Measurements from ENCODE around the gene APH1B.

Gene APH1B

DNA sequence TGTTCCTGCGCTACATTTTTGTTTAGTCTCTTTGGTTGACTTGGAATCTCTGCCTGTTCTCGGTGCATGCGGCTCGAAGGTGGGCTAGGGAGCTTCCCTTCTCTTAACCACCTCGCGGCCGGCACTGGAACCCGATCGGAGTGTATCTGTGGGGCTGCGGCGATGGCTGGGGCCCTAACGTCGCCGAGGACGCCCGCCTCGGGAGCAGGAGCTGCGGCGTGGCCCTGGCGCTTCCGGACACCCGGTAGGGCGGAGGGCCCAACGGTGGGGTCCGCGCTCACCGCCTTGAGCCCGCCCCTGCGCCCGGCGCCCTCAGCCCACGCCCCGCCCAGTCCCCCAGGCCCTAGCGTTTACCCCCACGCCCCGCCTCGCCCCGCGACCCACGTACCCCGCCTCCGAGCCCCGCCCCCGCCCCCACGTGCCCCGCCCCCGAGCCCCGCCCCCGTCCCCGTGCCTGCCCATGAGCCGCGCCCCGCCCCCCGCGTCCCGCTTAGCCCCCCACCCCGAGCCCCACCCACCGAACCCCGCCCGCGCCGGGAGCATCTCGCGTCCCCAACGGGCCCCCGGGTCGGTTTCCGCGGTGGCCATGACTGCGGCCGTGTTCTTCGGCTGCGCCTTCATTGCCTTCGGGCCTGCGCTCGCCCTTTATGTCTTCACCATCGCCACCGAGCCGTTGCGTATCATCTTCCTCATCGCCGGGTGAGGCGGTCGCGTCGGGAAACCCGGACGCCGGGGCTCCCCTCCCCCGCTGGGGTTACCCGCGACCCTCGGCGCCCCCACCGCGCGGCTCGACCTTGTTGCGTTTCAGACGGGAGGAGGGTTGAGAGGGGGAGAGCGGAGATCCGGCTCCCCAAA lies at the start of gene APH1B:
TSS of gene APH1B (plus strand) at position 568 of the 855 bp plus-strand sequence. CDS start at position 587, 19 bp downstream.
- H3K9ac ChIP-seq, result peak within 1 kb of the TSS; percentile 37
- H3K4me1 ChIP-seq, result no peaks in the 10 kb centered on the region
- no peaks in the 10 kb centered on the region for H3K27me3 ChIP-seq (ENCODE audit: control insufficient read depth, insufficient read depth, low read length)
- peak within 1 kb of the TSS; percentile 82 for H3K27ac ChIP-seq
- TF ChIP-seq, protein P1, sequence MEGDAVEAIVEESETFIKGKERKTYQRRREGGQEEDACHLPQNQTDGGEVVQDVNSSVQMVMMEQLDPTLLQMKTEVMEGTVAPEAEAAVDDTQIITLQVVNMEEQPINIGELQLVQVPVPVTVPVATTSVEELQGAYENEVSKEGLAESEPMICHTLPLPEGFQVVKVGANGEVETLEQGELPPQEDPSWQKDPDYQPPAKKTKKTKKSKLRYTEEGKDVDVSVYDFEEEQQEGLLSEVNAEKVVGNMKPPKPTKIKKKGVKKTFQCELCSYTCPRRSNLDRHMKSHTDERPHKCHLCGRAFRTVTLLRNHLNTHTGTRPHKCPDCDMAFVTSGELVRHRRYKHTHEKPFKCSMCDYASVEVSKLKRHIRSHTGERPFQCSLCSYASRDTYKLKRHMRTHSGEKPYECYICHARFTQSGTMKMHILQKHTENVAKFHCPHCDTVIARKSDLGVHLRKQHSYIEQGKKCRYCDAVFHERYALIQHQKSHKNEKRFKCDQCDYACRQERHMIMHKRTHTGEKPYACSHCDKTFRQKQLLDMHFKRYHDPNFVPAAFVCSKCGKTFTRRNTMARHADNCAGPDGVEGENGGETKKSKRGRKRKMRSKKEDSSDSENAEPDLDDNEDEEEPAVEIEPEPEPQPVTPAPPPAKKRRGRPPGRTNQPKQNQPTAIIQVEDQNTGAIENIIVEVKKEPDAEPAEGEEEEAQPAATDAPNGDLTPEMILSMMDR (IDR thresholded peaks at IDR 0.05), result no peak
- no peaks in the 10 kb centered on the region for H3K36me3 ChIP-seq (ENCODE audit: control insufficient read depth, insufficient read depth, low read length)
- H3K4me2 ChIP-seq (ENCODE audit: low read length), result peak within 1 kb of the TSS; percentile 89
- H3K79me2 ChIP-seq, result no peaks in the 10 kb centered on the region
- H2AFZ ChIP-seq, result peak within 1 kb of the TSS; percentile 98
- peak within 1 kb of the TSS; percentile 81 for H3K4me3 ChIP-seq (ENCODE audit: low read depth, low read length)
- no peaks in the 10 kb centered on the region for H3K9me3 ChIP-seq (ENCODE audit: control insufficient read depth, low read length)

DNA sequence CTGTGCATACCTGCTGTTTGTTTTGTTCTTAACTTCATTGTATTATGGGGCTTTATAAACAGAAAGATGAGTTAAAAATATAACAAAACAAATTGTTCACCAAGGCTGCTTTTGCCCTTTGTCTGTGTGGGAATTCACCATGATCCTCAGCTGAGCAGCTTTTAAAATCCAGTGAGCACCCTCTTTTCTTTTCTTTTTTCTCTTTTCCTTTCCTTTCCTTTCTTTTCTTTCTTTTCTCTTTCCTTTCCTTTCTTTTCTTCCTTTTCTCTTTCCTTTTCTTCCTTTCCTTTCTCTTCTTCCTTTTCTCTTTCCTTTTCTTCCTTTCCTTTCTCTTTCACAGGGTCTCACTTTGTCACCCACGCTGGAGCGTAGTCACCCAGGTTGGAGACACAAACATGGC lies 49.7 kb upstream of the APH1B start:
- H3K9ac ChIP-seq, result no peak overlapping the region
- no peaks in the 10 kb centered on the region for H3K27me3 ChIP-seq (ENCODE audit: control insufficient read depth, insufficient read depth, low read length)
- no peaks in the 10 kb centered on the region for H3K79me2 ChIP-seq
- no peaks in the 10 kb centered on the region for H3K36me3 ChIP-seq (ENCODE audit: control insufficient read depth, insufficient read depth, low read length)
- H3K4me3 ChIP-seq (ENCODE audit: low read depth, low read length), result no peak overlapping the region
- no peaks in the 10 kb centered on the region for H3K9me3 ChIP-seq (ENCODE audit: control insufficient read depth, low read length)
- no peak overlapping the region for H2AFZ ChIP-seq
- no peak overlapping the region for H3K27ac ChIP-seq
- no peaks in the 10 kb centered on the region for H3K4me1 ChIP-seq
- no peak overlapping the region for H3K4me2 ChIP-seq (ENCODE audit: low read length)
- TF ChIP-seq, protein P1 (IDR thresholded peaks at IDR 0.05), result no peak

DNA sequence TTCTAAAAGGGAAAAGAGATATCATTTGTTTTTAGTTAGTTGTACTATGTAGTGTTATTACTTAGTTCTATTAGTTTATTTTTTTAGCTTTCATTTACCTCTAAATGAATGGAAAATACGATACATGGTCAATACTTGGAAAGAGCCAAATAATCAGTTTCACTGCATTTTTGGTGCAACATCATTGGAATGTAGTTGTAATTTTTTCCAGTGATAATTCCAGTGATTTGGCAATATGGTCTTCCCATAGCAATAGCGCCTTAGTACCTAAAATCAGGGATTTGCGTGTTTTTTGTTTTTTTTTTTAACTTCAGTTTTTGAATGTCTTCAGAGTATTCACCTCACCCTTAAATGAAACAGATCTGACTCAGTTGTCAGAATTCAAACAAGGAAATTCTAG lies 46.2 kb upstream of the APH1B start:
- no peak overlapping the region for H2AFZ ChIP-seq
- H3K4me2 ChIP-seq (ENCODE audit: low read length), result no peak overlapping the region
- H3K27me3 ChIP-seq (ENCODE audit: control insufficient read depth, insufficient read depth, low read length), result no peaks in the 10 kb centered on the region
- TF ChIP-seq, protein P1 (IDR thresholded peaks at IDR 0.05), result no peak
- H3K4me3 ChIP-seq (ENCODE audit: low read depth, low read length), result no peak overlapping the region
- H3K36me3 ChIP-seq (ENCODE audit: control insufficient read depth, insufficient read depth, low read length), result no peaks in the 10 kb centered on the region
- no peak overlapping the region for H3K27ac ChIP-seq
- no peak overlapping the region for H3K9ac ChIP-seq
- no peaks in the 10 kb centered on the region for H3K9me3 ChIP-seq (ENCODE audit: control insufficient read depth, low read length)
- H3K4me1 ChIP-seq, result no peaks in the 10 kb centered on the region
- no peaks in the 10 kb centered on the region for H3K79me2 ChIP-seq

DNA sequence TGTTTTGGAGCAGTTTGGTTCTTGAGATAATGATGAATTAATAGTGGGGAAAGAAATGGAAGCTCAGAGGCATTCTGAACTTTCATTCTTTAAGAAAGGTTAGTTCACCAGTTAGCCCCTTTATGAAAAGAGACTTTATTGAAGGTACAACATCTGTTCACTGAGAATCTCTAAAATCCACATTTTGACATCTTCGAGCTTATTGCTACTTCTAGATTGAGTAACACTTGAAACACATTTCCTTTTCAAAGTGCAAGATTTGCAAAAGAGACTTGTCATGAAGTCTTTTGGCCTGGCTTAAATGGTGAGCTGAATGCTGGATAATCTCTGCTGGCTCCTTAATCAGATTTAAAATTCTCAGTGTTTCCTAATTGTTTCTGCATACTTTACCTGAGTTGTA lies 45.7 kb upstream of the APH1B start:
- no peak overlapping the region for H3K27ac ChIP-seq
- no peaks in the 10 kb centered on the region for H3K4me1 ChIP-seq
- H3K27me3 ChIP-seq (ENCODE audit: control insufficient read depth, insufficient read depth, low read length), result no peaks in the 10 kb centered on the region
- no peaks in the 10 kb centered on the region for H3K9me3 ChIP-seq (ENCODE audit: control insufficient read depth, low read length)
- TF ChIP-seq, protein P1 (IDR thresholded peaks at IDR 0.05), result no peak
- H2AFZ ChIP-seq, result no peak overlapping the region
- no peak overlapping the region for H3K4me3 ChIP-seq (ENCODE audit: low read depth, low read length)
- no peaks in the 10 kb centered on the region for H3K79me2 ChIP-seq
- H3K4me2 ChIP-seq (ENCODE audit: low read length), result no peak overlapping the region
- H3K9ac ChIP-seq, result no peak overlapping the region
- H3K36me3 ChIP-seq (ENCODE audit: control insufficient read depth, insufficient read depth, low read length), result no peaks in the 10 kb centered on the region

DNA sequence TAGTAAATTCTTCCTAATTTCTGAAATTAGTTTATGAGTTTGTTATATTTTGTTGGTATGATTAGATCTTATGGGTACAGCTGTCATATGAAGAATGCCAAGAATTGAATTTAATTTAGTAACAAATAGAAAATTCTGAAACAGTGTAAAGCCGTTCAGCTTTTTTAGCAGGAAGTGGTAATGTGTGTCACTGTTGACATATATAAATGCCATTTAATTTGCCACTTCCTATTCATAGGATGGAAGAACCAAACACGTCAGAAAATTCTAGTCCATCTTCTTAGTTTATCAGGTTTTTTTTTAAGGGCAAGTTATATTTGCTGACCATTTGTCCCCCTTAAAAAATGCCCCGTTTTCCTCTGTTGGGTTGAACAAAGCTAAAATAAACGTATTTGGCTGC lies 45.0 kb upstream of the APH1B start:
- Histone ChIP-seq H3K4me1 (no peaks in the 10 kb centered on the region), H3K9me3 (ENCODE audit: control insufficient read depth, low read length) (no peaks in the 10 kb centered on the region)
- TF ChIP-seq, protein P1 (IDR thresholded peaks at IDR 0.05), result no peak

More for the DNA sequence above, 45.0 kb upstream of the APH1B start:
- H3K36me3 ChIP-seq (ENCODE audit: control insufficient read depth, insufficient read depth, low read length), result no peaks in the 10 kb centered on the region
- no peaks in the 10 kb centered on the region for H3K79me2 ChIP-seq
- H2AFZ ChIP-seq, result no peak overlapping the region
- no peak overlapping the region for H3K4me2 ChIP-seq (ENCODE audit: low read length)
- no peak overlapping the region for H3K27ac ChIP-seq
- H3K9ac ChIP-seq, result no peak overlapping the region
- H3K27me3 ChIP-seq (ENCODE audit: control insufficient read depth, insufficient read depth, low read length), result no peaks in the 10 kb centered on the region
- H3K4me3 ChIP-seq (ENCODE audit: low read depth, low read length), result no peak overlapping the region

All from parathyroid adenoma (tissue), 2 donors.